Endothelial cell of umbilical vein (primary cell): Measurements from ENCODE around the gene SFI1. TPM values are rescaled to one million over a fixed set of nuclear protein-coding genes. Genes with fewer than 3 reads are reported as not detected.

ENCODE experiments used
- BruUV-seq: library from RNA; stranded (reverse); fragments of 400-500 nt; replicated peaks from 2 replicates; lab custom pipeline; 2021; lab: Mats Ljungman, UMichigan
- CTCF ChIA-PET: fragments of 300-600, 350-600 bp; sonication (Branson Sonifier 250); formaldehyde crosslinking; loops from one replicate; lab custom pipeline; 2021; ENCODE audit warnings: antibody characterized with exemption, inconsistent platforms; lab: Charles Lee
- POLR2A ChIA-PET: fragments of 300-600, 350-600 bp; sonication (Branson Sonifier 250); formaldehyde crosslinking; loops from one replicate; lab custom pipeline; 2021; ENCODE audit warnings: antibody characterized with exemption, inconsistent platforms; lab: Charles Lee
- DNase-seq: peaks from one replicate; pipeline ENCODE4 v3.0.0-alpha.2; 2011; ENCODE audit warnings: low read depth, low spot score
- FAIRE-seq: peaks from 2 replicates; lab custom pipeline; 2011; peaks lifted over from hg19 to GRCh38; lab: Jason Lieb, UNC
- H2AFZ ChIP-seq: 2 replicates; pipeline ENCODE4 v1.6.0; 2012; ENCODE audit warnings: low read depth, low read length, control low read depth, inconsistent platforms
- H3K27ac ChIP-seq: 2 replicates; pipeline ENCODE4 v1.5.1; 2011; ENCODE audit warnings: low read depth, mild to moderate bottlenecking, control low read depth, low read length, moderate library complexity; ENCODE audit not compliant: insufficient read depth
- H3K27me3 ChIP-seq, 2 experiments: 2 replicates each; pipeline versions ENCODE4 v1.6.0 to v1.6.1; 2011; ENCODE audit warnings: low read length in 2 of 2, mixed read lengths in 1 of 2; ENCODE audit not compliant: control insufficient read depth in 2 of 2, insufficient read depth in 2 of 2
- H3K36me3 ChIP-seq, 2 experiments: 2 replicates in 1 of 2; 3 replicates in 1 of 2; pipeline ENCODE4 v1.5.1; 2011; ENCODE audit warnings: low read length in 2 of 2, mild to moderate bottlenecking in 1 of 2, moderate library complexity in 1 of 2; ENCODE audit not compliant: control insufficient read depth in 2 of 2, insufficient read depth in 2 of 2; ENCODE audit errors: extremely low read depth in 1 of 2
- H3K4me1 ChIP-seq: 3 replicates; pipeline ENCODE4 v1.5.1; 2011; ENCODE audit warnings: mild to moderate bottlenecking, low read length; ENCODE audit not compliant: control insufficient read depth, insufficient read depth; ENCODE audit errors: extremely low read depth
- H3K4me2 ChIP-seq: 2 replicates; pipeline ENCODE4 v1.6.1; 2011; ENCODE audit warnings: low read length, control low read depth, mixed read lengths; ENCODE audit not compliant: insufficient read depth
- H3K4me3 ChIP-seq, 3 experiments: fragments of 200-600 bp in 1 of 3; sonication (generic), shearing (Covaris generic) in 1 of 3; replicated peaks in 1 of 3; 2 replicates each; pipeline ENCODE4 v1.5.1; 2011 to 2016; ENCODE audit warnings: control low read depth in 3 of 3, low read length in 3 of 3, mild to moderate bottlenecking in 2 of 3, inconsistent platforms in 1 of 3, low read depth in 1 of 3, moderate library complexity in 1 of 3; ENCODE audit not compliant: insufficient read depth in 1 of 3
- H3K79me2 ChIP-seq: 2 replicates; pipeline ENCODE4 v1.6.0; 2012; ENCODE audit warnings: low read length, inconsistent platforms; ENCODE audit not compliant: control insufficient read depth, insufficient read depth
- H3K9ac ChIP-seq: replicated peaks from 2 replicates; pipeline ENCODE3; 2011; ENCODE audit warnings: low read length, control low read depth; ENCODE audit not compliant: insufficient read depth; ENCODE audit errors: extremely low read depth
- H3K9me1 ChIP-seq: replicated peaks from 3 replicates; pipeline ENCODE4 v1.6.0; 2011; ENCODE audit warnings: mild to moderate bottlenecking, low read length; ENCODE audit not compliant: control insufficient read depth, insufficient read depth; ENCODE audit errors: extremely low read depth
- H3K9me3 ChIP-seq: replicated peaks from 2 replicates; pipeline ENCODE4 v1.5.1; 2012; ENCODE audit warnings: low read length, inconsistent platforms; ENCODE audit not compliant: control insufficient read depth, insufficient read depth
- H4K20me1 ChIP-seq: replicated peaks from 2 replicates; pipeline ENCODE3; 2011; ENCODE audit warnings: mild to moderate bottlenecking, low read length; ENCODE audit not compliant: control insufficient read depth, insufficient read depth; ENCODE audit errors: extremely low read depth
- EZH2 ChIP-seq: IDR thresholded peaks from 2 replicates; pipeline ENCODE4 v1.6.1; 2012; ENCODE audit warnings: borderline replicate concordance, low read depth, mild to moderate bottlenecking, moderate library complexity, low read length, inconsistent platforms; ENCODE audit not compliant: severe bottlenecking
- FOS ChIP-seq: IDR thresholded peaks from 2 replicates; pipeline ENCODE4 v1.6.1; 2011; ENCODE audit warnings: mild to moderate bottlenecking, low read length, moderate library complexity, borderline replicate concordance; ENCODE audit not compliant: insufficient read depth
- GATA2 ChIP-seq: IDR thresholded peaks from 2 replicates; pipeline ENCODE4 v1.7.0; 2011; ENCODE audit warnings: low read depth, mild to moderate bottlenecking, moderate library complexity, mixed read lengths, low read length; ENCODE audit not compliant: insufficient read length, insufficient read depth
- JUN ChIP-seq: IDR thresholded peaks from 2 replicates; pipeline ENCODE4 v1.6.1; 2011; ENCODE audit warnings: borderline replicate concordance, low read depth; ENCODE audit not compliant: insufficient read length, insufficient read depth
- MAX ChIP-seq: IDR thresholded peaks from 2 replicates; pipeline ENCODE4 v1.6.1; 2011; ENCODE audit not compliant: insufficient read depth, insufficient read length
- MYC ChIP-seq: IDR thresholded peaks from one replicate; pipeline ENCODE4 v1.6.1; 2011; ENCODE audit warnings: mild to moderate bottlenecking, low read depth, low read length
- POLR2A ChIP-seq: IDR thresholded peaks from 2 replicates; pipeline ENCODE4 v1.6.1; 2012; ENCODE audit warnings: low read depth, mild to moderate bottlenecking, control low read depth, low read length
- POLR2AphosphoS5 ChIP-seq: IDR thresholded peaks from 2 replicates; pipeline ENCODE4 v1.6.1; 2012; ENCODE audit warnings: low read depth, mild to moderate bottlenecking, control low read depth, low read length, moderate library complexity; ENCODE audit not compliant: insufficient read depth
- dilution Hi-C: fragments of 300-500 bp; cut with MboI; formaldehyde crosslinking; loops from one replicate; pipeline ENCODE4 v1.15.0; 2019; ENCODE audit warnings: low sequenced_read_pairs; ENCODE audit not compliant: extremely low pct_ligation_motif_present
- intact Hi-C: fragments of 100-400 bp; cut with micrococcal nuclease; formaldehyde crosslinking; loops from one replicate; pipeline ENCODE4 v1.10.0; 2022
- polyA plus RNA-seq, 4 experiments: library from polyadenylated mRNA; depleted of rRNA in 3 of 4; stranded (reverse) in 3 of 4; unstranded in 1 of 4; fragments of >200 nt; gene quantifications; 2 replicates each; pipeline versions ENCODE4 v1.2.1 to v1.2.3, GENCODE V29; 2011 to 2012; ENCODE audit warnings: missing spikeins in 1 of 4
- total RNA-seq: library from RNA; stranded (reverse); gene quantifications from 2 replicates; pipeline ENCODE4 v1.2.3, GENCODE V29; 2021
- TF ChIP-seq, protein P1 (sequence below), 2 donors: IDR thresholded peaks; 1 replicate in 1 of 2; 2 replicates in 1 of 2; pipeline ENCODE4 v1.5.1; 2011; ENCODE audit warnings: low read length in 2 of 2, mild to moderate bottlenecking in 2 of 2, moderate library complexity in 2 of 2, control low read depth in 1 of 2, inconsistent platforms in 1 of 2, low read depth in 1 of 2; ENCODE audit not compliant: insufficient read depth in 1 of 2; ENCODE audit errors: extremely low read depth in 1 of 2

SFI1 gene
- total and polyA plus RNA-seq, 2 donors (not counting 3 experiments of a cell fraction or from before 2014, with no cell fraction given), result 12.5 to 46.4 TPM

DNA sequence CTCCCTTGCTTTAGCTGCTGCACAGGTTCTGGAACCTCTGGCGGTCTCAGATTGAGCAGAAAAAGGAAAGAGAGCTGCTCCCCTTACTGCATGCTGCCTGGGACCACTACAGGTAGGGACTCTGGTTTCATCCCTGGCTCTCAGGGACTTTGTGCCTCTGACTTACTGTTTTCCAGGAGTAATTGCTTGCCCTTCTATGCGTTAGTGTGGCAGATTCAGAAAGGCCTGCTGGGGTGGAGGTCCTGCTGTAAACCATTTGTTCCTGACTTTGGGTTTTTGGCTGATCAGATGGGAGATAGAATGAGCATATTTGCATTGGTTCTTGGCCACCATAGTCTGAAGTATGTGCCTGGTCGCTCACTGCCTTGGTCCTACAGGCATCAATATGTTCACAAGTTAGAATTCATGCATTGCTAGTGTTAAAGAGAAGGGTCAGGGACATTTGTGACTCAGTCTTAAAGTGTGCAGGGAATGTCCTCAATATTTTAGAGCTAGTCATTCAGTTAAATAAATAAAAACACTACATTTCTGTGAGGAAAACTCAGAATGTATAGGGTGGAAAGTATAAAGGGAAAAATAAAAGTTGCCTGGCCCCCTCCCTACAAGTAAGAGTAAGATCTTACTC, 87.6 kb downstream of the SFI1 start:
- POLR2A ChIA-PET, result no interaction called here
- peak overlapping the region; percentile 38 for H3K9ac ChIP-seq
- no peaks in the 10 kb centered on the region for H3K79me2 ChIP-seq
- peaks cover 0 to 6% of the 10 kb centered on the region in 2 experiments for H3K36me3 ChIP-seq
- H3K4me2 ChIP-seq, result peak overlapping the region; percentile 68
- BruUV-seq, result no TSS peak
- DNase-seq (peak; percentile 45), FAIRE-seq (peak; percentile 87)
- dilution Hi-C loops, result no loop called here
- H3K9me1 ChIP-seq, result no peaks in the 10 kb centered on the region
- CTCF ChIA-PET, result interaction anchor here (0.6 to 2.3 kb wide), 7 partner anchors 23 to 132 kb away, joined by 3 to 8 read pairs (median 4); no protein-coding TSS in a partner anchor
- peaks cover 22% of the 10 kb centered on the region for H3K4me1 ChIP-seq
- peak overlapping the region; percentile 82 for H2AFZ ChIP-seq
- no peaks in the 10 kb centered on the region for H4K20me1 ChIP-seq
- H3K4me3 ChIP-seq, result peak overlapping the region in 1 of 3 experiments; percentile 27
- intact Hi-C loops, result no loop called here
- peak overlapping the region; percentile 69 for H3K27ac ChIP-seq
- no peaks in the 10 kb centered on the region for H3K9me3 ChIP-seq
- no peak for TF ChIP-seq MAX
- TF ChIP-seq POLR2AphosphoS5, result peak; percentile 27
- H3K27me3 ChIP-seq, result no peaks in the 10 kb centered on the region

DNA sequence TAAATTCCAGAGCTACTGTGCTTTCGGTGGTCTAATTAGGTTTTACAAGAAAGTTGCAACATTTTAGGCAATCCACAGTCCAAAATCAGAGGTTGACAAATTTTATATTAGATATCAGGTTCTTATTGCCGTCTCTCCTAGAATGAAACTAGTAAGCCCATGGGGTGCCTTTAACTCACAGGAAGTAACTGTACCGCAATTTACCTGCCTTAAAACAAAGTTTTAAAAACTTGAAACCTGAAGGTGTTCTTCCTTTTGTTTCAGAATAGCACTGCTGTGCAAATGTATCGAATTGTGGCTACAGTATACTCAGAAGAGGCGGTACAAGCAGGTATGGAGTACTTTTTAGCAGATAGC, 88.4 kb downstream of the SFI1 start:
- POLR2A ChIA-PET, result no interaction called here
- TF ChIP-seq POLR2AphosphoS5 (no peak), POLR2A (no peak), FOS (no peak), GATA2 (no peak), EZH2 (no peak), JUN (no peak), MYC (no peak), MAX (no peak)
- TF ChIP-seq, protein P1, sequence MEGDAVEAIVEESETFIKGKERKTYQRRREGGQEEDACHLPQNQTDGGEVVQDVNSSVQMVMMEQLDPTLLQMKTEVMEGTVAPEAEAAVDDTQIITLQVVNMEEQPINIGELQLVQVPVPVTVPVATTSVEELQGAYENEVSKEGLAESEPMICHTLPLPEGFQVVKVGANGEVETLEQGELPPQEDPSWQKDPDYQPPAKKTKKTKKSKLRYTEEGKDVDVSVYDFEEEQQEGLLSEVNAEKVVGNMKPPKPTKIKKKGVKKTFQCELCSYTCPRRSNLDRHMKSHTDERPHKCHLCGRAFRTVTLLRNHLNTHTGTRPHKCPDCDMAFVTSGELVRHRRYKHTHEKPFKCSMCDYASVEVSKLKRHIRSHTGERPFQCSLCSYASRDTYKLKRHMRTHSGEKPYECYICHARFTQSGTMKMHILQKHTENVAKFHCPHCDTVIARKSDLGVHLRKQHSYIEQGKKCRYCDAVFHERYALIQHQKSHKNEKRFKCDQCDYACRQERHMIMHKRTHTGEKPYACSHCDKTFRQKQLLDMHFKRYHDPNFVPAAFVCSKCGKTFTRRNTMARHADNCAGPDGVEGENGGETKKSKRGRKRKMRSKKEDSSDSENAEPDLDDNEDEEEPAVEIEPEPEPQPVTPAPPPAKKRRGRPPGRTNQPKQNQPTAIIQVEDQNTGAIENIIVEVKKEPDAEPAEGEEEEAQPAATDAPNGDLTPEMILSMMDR (IDR thresholded peaks at IDR 0.05; ENCODE audit: extremely low read depth in 1 of 2, insufficient read depth in 1 of 2, low read depth in 1 of 2, low read length in 2 of 2), result no peak
- Histone ChIP-seq H3K27ac (peak overlapping the region; percentile 69), H3K79me2 (no peaks in the 10 kb centered on the region), H3K4me3 (no peak overlapping the region), H3K4me2 (peak overlapping the region; percentile 68), H3K9me3 (no peaks in the 10 kb centered on the region), H4K20me1 (no peaks in the 10 kb centered on the region), H3K9ac (no peak overlapping the region), H3K27me3 (no peaks in the 10 kb centered on the region), H2AFZ (no peak overlapping the region), H3K9me1 (no peaks in the 10 kb centered on the region), H3K4me1 (peaks cover 22% of the 10 kb centered on the region), H3K36me3 (peaks cover 0 to 6% of the 10 kb centered on the region in 2 experiments)
- intact Hi-C loops (no loop called here), dilution Hi-C loops (no loop called here)
- no peak for FAIRE-seq
- CTCF ChIA-PET, result interaction anchor here (0.6 to 2.3 kb wide), 8 partner anchors 23 to 133 kb away, joined by 3 to 8 read pairs (median 4); no protein-coding TSS in a partner anchor
- BruUV-seq, result no TSS peak
- DNase-seq, result no peak
